GM23248 (cell line): ENCODE results near the gene CEP152.

Experiments used
- EZH2 ChIP-seq: fragments of 200-600 bp; sonication (generic); IDR thresholded peaks from 2 replicates; pipeline ENCODE4 v1.6.1; 2018; ENCODE audit warnings: antibody characterized with exemption, mild to moderate bottlenecking; ENCODE audit not compliant: insufficient read depth, poor library complexity, severe bottlenecking
- EZH2phosphoT487 ChIP-seq: fragments of 200-600 bp; sonication (generic); IDR thresholded peaks from 2 replicates; pipeline ENCODE4 v1.6.1; 2018; ENCODE audit warnings: antibody characterized with exemption, moderate library complexity, mild to moderate bottlenecking, low read depth; ENCODE audit not compliant: insufficient read depth

DNA sequence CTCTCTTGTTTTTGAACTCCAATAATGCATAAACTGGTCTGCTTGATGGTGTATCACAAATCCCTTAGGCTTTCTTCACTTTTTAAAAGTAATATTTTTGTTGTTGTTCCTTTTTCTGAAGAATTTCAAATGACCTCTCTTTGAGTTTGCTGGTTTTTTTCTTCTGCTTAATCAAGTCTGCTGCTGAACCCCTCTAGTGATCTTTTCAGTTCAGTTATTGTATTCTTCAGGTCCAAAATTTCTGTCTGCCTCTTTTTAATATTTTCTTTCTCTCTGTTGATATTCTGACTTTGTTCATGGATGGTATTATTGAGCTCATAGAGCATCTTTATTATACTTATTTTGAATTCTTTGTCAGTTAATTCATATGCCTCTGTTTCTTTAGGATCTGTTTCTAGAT, 21.8 kb upstream of the CEP152 start:
- TF ChIP-seq EZH2 (no peak), EZH2phosphoT487 (no peak)
